ENCODE data around the gene ARHGEF11.

ARHGEF11 gene

GRCh38 chr1:156998840-156999500 lies 46.6 kb downstream of the ARHGEF11 start:
- no peak for DNase-seq

DNA sequence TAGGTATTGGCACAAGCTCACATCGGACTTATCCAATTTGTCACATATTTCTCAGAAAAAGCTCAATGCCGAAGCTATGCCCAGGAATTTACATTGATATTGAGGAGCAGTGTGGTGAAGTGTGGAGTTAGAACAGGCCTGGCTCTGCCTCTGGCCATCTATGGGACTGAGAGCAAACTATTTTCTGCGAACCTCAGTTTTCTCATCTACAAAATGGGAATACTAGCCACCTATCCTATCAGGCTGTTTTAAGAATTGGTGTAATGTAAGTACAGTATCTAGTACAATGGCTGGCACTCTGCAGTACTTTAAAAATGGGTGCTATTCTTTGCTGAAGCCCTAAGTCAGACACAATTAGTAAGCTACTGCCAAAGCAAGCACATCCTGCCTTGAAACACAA lies 47.2 kb downstream of the ARHGEF11 start:
- DNase-seq = no peak

- no peak for DNase-seq
These were observed 50.1 kb downstream of the ARHGEF11 start for GRCh38 chr1:156995412-156995811.

DNA sequence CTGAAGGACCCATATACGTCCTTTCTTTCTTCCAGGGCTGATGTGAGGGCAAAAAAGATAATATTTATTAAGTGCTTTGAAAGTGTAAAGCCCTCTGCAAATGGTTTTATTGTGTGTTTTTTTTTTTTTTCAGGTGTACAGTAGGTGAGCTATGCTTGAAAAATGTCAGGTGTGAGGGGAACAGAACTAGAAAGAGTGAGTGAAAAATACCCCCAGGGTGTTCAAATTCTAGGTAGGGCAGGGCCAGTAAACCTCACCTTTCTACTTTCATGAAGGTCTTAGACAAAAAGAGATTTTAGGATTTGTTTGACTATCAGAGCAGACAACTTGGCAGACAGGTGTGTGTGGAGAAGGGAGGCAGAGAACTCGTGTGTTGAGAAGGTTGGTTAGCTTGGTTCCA lies 51.3 kb downstream of the ARHGEF11 start:
- no peak for DNase-seq

GRCh38 chr1:156993426-156994147 lies 52.0 kb downstream of the ARHGEF11 start:
- no peak for DNase-seq

DNA sequence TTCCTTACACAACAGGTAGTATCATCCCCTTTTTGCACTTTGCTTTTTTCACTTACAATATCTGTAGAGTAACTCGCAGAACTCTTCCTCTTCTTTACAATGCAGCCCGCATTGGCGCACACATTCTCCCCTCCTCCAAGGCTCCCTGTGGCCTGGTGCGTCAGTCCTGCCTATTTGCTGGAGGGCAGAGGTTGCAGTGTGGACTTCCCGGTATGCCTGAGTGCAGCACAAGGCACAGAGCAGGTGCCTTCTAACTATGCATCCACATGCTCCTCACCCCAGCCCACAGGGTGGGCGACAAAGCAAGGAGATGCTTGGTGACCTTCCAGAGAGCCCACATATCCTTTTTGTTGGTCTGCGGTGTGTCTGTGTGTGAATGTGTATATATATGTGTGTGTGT lies 53.3 kb downstream of the ARHGEF11 start:
- no peak for DNase-seq

- DNase-seq = no peak
These were observed 57.8 kb downstream of the ARHGEF11 start for GRCh38 chr1:156987715-156988114.

- DNase-seq = no peak
These were observed 65.0 kb downstream of the ARHGEF11 start for GRCh38 chr1:156980551-156980950.

DNA sequence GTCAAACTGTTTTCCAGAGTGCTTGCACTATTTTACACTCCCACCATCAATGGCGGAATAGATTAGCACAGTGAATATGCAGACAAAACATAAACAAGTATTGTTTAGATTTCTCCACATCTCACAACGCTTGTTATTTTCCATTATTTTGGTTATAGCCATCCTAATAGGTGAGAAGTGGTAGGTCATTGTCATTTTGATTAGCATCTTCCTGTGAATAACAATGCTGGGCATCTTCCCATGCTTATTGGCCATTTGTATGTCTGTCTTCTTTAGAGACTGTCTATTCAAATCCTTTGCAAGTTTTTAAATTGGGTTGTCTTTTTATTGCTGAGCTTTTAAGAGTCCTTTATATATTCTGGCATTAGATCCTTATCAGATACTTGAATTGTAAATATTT lies 70.5 kb downstream of the ARHGEF11 start:
- DNase-seq = no peak

DNA sequence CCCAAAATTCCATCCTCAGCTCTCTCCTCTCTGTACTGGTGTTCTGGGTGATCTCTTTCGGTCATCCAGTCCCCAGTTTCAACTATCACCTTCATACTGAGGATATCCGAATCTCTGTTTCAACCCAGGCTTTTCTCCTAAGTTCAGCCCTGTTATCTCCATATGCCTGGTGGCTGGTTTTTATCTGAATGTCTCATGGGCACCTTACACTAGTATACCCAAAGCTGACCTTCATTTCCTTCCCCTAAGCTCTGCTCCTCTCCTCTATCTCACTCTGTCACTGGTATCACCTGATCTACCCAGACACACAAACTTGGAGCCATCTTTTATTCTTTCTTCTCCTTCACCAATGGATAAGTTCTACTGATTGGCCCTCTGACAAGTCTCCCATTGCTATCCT lies 72.1 kb downstream of the ARHGEF11 start:
- DNase-seq = no peak

DNA sequence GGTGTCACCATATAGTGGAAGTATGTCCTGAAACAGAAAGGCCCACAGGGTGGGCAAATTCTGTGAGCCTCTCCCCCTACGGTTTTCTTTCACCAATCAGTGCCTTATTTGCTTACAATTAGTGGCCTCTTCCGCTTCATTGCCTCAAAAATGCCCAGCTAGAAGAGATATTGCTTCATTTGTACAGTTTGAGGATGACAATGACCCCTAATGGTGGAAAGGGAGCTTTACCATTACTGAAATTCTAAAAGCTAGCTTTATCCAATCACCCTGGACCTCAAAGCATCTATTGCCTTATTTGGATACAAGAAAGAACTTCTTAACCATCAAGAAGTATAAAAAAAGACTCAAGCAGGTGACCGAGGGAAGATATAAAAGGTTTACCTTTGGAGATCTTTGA lies 75.5 kb downstream of the ARHGEF11 start:
- DNase-seq = no peak

- DNase-seq = no peak
These were observed 76.0 kb downstream of the ARHGEF11 start for GRCh38 chr1:156969496-156969895.

DNA sequence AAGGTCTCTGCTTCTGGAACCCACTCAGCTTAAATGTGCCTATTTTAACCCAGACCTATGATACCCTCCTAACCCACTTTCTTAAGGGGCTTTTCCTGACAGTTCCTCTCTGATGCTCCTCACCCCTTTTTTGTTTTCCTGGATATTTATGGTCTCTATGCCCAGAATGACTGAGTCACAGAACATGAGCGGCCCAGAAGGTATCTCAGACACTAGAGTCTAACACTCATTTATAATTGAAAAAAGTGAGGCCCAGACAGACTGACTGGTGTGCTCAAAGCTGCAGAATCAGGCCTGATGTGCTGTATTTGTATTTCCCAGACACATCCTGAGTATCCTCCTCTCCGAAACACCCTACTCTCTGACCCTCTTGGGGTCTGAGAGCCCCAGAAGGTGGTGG lies 81.1 kb downstream of the ARHGEF11 start:
- DNase-seq = no peak

GRCh38 chr1:156963621-156964020 lies 81.9 kb downstream of the ARHGEF11 start:
- no peak for DNase-seq

DNA sequence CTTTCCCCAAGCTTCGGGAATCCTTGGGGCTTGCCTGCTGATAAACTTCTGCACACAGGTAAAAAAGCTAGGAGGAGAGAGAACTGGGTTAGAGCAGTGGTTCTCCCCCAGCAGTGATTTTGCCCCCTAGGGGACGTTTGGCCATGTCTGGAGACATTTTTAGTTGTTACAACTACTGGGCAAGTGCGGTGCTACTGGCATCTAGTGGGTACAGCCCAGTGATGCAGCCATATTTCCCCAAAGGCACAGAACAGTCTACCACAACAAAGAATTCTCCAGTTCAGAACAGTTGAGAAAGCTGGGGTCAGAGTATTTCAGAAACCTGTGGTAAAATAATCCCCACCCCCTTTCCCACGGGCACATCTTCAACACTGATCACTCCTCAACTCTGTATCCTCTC lies 83.8 kb downstream of the ARHGEF11 start:
- no peak for DNase-seq

- no peak for DNase-seq
These were observed 85.6 kb downstream of the ARHGEF11 start for GRCh38 chr1:156959925-156960324.

DNA sequence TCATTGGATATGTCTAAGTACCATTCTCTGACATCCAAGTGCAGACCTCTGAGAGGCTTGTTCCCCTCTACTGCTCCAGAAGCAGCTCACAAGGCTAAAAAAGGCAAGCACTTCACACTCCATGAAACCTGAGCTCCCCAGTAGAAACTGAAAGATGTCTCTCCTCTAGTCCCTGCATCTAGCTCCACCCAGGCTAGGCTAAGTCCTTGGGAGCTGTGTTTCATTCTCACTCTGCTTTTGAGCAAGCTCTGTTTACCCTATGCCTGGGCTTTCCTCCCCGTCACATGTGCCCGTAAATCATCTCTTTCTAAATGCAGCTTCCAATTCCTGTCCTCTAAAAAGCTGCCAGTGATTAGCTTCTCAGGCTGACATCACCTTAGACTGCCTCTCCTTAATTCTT lies 86.1 kb downstream of the ARHGEF11 start:
- DNase-seq = no peak

DNA sequence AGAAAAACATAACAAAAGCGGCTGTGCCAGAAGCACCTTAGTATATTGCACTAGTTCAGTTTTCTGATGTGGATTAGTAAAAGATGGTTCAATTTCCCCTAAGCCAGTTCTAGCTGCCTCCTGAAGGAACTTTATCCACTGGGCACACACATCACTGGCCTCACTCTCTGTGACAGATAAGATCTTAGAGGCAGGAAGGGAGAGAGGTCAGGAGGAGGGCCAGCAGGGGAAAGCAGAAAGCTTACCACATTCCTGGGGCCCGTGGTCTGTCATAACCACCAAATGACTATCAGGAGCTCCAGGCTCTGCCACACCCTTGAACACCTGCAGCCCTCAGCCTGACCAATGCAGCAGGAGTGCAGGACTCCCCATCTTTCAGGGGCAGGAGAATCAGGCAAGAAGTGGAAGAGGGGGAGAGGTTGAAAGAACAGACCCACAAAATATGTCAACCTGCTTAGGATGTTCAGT lies 87.3 kb downstream of the ARHGEF11 start:
- no peak for DNase-seq

- DNase-seq = no peak
These were observed 87.9 kb downstream of the ARHGEF11 start for GRCh38 chr1:156957634-156958033.

DNA sequence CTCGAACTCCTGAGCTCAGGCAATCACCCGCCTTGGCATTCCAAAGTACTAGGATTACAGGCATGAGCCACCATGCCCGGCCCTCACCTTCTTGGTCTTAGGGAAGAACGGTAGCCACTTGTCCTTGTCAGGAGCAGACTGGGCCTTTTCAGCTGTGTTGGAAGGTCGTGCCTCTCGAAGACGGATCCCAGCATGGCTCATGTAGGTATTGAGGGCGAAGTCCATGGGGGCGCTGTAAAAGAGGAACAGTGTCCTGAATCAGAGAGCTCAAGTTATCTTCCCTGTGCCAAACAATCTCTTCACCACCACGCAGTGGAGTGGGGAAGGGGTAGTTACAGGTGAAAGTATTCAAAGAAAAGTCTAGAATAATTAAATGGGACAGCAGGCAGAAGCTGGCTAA lies 89.2 kb downstream of the ARHGEF11 start:
- no peak for DNase-seq

DNA sequence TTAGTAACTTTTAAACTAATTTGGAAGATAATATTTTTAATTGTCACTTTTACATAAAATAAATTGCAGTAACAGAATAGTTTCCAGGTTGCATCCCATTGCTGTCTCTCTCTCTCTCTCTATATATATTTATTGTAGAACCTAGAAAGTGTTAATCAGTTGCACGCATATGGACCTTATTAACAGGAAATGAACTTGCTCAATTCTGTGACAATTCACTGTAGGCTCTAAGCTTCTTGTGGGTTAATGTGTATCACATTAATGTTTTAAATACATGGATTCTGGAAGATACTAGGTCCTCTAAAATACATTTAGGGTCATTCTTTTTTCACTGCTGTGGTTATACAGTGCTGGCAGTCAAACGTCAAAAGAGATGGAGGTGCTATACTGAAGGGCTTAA lies 92.0 kb downstream of the ARHGEF11 start:
- DNase-seq = no peak

DNA sequence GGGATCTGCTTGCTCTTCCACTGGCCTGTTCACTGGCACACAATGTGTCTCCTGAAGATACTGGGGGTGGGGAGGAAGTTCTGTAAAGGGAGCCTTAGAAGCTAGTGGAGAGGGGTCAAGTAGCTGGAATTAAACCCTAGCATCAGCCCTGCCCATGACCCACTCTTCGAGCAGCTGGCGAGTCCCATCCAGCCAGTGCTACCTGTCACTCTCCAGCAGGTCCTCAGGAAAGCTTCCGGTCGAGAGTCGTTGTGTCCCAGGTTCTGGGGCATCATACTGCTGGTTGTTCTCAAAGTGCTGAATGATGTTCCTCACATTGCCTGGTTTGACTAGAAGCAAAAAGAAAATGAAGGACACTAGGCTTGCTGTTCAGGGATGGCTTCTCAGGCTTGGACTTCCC lies 94.2 kb downstream of the ARHGEF11 start:
- DNase-seq = no peak

DNA sequence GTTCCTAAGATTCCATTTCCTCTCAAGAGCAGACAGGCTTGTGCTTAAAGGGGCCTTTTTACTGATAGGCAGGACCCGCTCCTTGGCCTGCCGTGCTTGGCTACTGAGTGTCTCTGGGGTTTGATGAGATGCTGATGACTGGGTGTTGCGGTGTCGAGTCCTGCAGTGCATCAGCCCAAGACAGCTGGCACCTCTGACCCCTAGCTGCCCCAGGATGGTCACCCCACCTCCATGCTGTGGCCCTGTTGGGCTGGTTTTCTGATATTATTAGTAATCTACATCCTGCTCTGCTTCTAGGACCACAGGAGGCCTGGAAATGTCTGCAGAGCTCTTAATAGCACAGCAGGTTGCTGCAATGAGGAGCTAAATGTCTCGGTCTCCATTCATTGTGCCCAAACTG lies 96.4 kb downstream of the ARHGEF11 start:
- no peak for DNase-seq

GRCh38 chr1:156948708-156949107 lies 96.8 kb downstream of the ARHGEF11 start:
- DNase-seq = peak; percentile 23
